ENCODE data around the gene LMAN1. TPM values are rescaled to one million over a fixed set of nuclear protein-coding genes. Genes with fewer than 3 reads are reported as not detected.
A peak's percentile ranks its signal among the peaks of the same experiment; 100 is the strongest.

The LMAN1 gene
- polyA plus RNA-seq, 5 donors, result 77.0 to 122 (median 97.6) TPM

GRCh38 chr18:59374128-59374527 lies 15.1 kb upstream of the LMAN1 start:
- no peak for DNase-seq

- DNase-seq, result no peak
Observed at GRCh38 chr18:59372975-59373374, 13.9 kb upstream of the LMAN1 start.

GRCh38 chr18:59360381-59360780 lies 1.3 kb upstream of the LMAN1 start:
- no peak for DNase-seq

GRCh38 chr18:59359576-59359952 lies 499 bp upstream of the LMAN1 start:
- DNase-seq, result no peak

GRCh38 chr18:59358414-59358711 lies 702 bp downstream of the LMAN1 start:
- no peak for DNase-seq

GRCh38 chr18:59357928-59358327 lies 1.1 kb downstream of the LMAN1 start:
- peak; percentile 4 to 5 for DNase-seq

GRCh38 chr18:59354731-59355130 lies 4.3 kb downstream of the LMAN1 start:
- DNase-seq, result no peak

- no peak for DNase-seq
Observed at GRCh38 chr18:59353079-59353680, 5.9 kb downstream of the LMAN1 start.

GRCh38 chr18:59352250-59352855 lies 6.7 kb downstream of the LMAN1 start:
- DNase-seq, result no peak

- no peak for DNase-seq
Observed at GRCh38 chr18:59345556-59345955, 13.5 kb downstream of the LMAN1 start.

GRCh38 chr18:59344996-59345395 lies 14.1 kb downstream of the LMAN1 start:
- DNase-seq, result no peak

GRCh38 chr18:59343926-59344325 lies 15.1 kb downstream of the LMAN1 start:
- no peak for DNase-seq

- no peak for DNase-seq
Observed at GRCh38 chr18:59340817-59341216, 18.2 kb downstream of the LMAN1 start.

GRCh38 chr18:59340312-59340711 lies 18.8 kb downstream of the LMAN1 start:
- no peak for DNase-seq

- no peak for DNase-seq
Observed at GRCh38 chr18:59332986-59333385, 26.1 kb downstream of the LMAN1 start.

- DNase-seq, result no peak
Observed at GRCh38 chr18:59328683-59329082, 30.4 kb downstream of the LMAN1 start.

- no peak for DNase-seq
Observed at GRCh38 chr18:59325965-59326364, 33.1 kb downstream of the LMAN1 start.

- no peak for DNase-seq
Observed at GRCh38 chr18:59324623-59324971, 34.5 kb downstream of the LMAN1 start.

GRCh38 chr18:59323931-59324622 lies 35.0 kb downstream of the LMAN1 start:
- DNase-seq, result no peak

- DNase-seq, result no peak
Observed at GRCh38 chr18:59318460-59319050, 40.5 kb downstream of the LMAN1 start, which contains the start of gene CPLX4. TSS of gene CPLX4 (minus strand) at chr18:59318649. CDS start at chr18:59318462, 187 bp downstream.

GRCh38 chr18:59311631-59312030 lies 47.4 kb downstream of the LMAN1 start:
- no peak for DNase-seq

- no peak for DNase-seq
Observed at GRCh38 chr18:59308938-59309260, 50.2 kb downstream of the LMAN1 start.

- peak; percentile 72 to 75 for DNase-seq
Observed at GRCh38 chr18:59308248-59308937, 50.7 kb downstream of the LMAN1 start.

Data from right lung (tissue), 5 donors.